Mononuclear cell (primary cell): ENCODE data around the gene CYP4A22. TPM values are rescaled to one million over a fixed set of nuclear protein-coding genes. Genes with fewer than 3 reads are reported as not detected.
"Not testable (repeated sequence)": the region's sequence is repeated elsewhere in the genome, so short reads cannot be mapped to it uniquely, and the experiment has no call there.

ENCODE experiments used
- H3K27me3 ChIP-seq: 2 replicates; pipeline ENCODE4 v1.6.0; 2011; ENCODE audit warnings: low read length, control low read depth; ENCODE audit not compliant: insufficient read depth
- H3K4me1 ChIP-seq: 2 replicates; pipeline ENCODE4 v1.5.1; 2011; ENCODE audit warnings: mild to moderate bottlenecking, low read length, control low read depth; ENCODE audit not compliant: insufficient read depth
- H3K4me3 ChIP-seq: 2 replicates; pipeline ENCODE4 v1.5.1; 2011; ENCODE audit warnings: mild to moderate bottlenecking, low read length, moderate library complexity
- H3K9me3 ChIP-seq: 2 replicates; pipeline ENCODE4 v1.5.1; 2011; ENCODE audit warnings: low read depth, mild to moderate bottlenecking, control low read depth, low read length
- total RNA-seq: library from RNA; depleted of rRNA; stranded (reverse); fragments of >200 nt; gene quantifications from one replicate; pipeline ENCODE4 v1.2.3, GENCODE V29; 2012

Gene CYP4A22
- total RNA-seq, 1 donor = not detected

- Histone ChIP-seq H3K9me3 (no peaks in the 10 kb centered on the region), H3K4me3 (no peak overlapping the region), H3K4me1 (no peaks in the 10 kb centered on the region), H3K27me3 (no peaks in the 10 kb centered on the region)
Measured at GRCh38 chr1:47187231-47187925, 50.1 kb downstream of the CYP4A22 start.

GRCh38 chr1:47187926-47188250 is 50.6 kb downstream of the CYP4A22 start:
- Histone ChIP-seq H3K4me3 (no peak overlapping the region), H3K27me3 (no peaks in the 10 kb centered on the region), H3K4me1 (no peaks in the 10 kb centered on the region), H3K9me3 (no peaks in the 10 kb centered on the region)

DNA sequence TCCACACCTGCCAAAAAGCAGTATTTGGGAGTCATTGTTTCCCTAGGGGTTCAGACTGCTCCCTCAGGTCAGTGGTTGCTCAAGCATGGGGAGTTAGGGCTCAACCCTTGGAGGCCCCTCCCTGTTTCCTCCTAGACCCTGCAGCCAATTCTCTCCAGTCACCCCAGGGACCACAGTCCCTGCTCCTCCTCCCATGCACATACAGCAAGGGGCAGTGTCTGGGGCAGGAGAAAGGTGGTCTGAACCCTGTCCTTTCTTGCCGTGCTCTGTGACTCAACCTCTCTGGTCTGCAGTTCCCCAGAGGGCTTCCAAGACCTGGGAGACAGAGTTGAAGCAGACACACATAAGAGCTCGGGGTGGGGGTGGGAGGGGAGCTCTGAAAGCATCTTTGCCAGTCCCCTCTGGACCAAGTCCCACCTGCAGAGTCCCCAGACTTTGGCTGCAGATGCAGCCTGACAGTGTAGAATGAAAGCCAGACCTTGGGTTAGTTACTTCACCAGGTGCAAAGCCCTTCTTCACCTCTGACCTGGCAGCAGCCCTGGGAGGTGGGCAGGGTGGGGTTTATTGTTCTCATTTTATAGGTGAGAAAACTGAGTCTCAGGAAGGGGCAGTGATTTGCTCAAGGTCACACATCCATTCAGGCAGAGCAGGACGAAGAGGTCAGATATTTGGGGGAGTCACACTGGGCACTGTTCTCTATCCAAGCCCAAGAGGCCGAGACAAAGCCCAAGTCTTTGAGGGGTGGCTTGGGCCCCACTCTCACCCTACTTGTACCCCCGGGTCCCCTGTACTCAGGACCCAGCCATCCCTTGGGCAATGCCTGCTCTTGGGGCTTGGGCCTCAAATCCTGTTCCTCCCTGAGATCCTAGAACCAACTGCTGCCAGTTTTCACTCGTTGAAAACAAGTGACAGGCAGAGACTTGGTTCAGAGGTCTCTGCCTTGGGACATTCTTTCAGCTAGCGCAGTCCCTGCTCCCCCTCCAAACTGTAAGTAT is 51.8 kb downstream of the CYP4A22 start:
- Histone ChIP-seq H3K4me3 (no peak overlapping the region), H3K9me3 (no peaks in the 10 kb centered on the region), H3K27me3 (no peaks in the 10 kb centered on the region), H3K4me1 (no peaks in the 10 kb centered on the region)

GRCh38 chr1:47189844-47190508 is 52.7 kb downstream of the CYP4A22 start, which contains the start of gene PDZK1IP1:
Gene PDZK1IP1, minus strand, starts transcription at chr1:47190036. Its CDS starts 104 bp downstream, at chr1:47189932.
- Histone ChIP-seq H3K27me3 (no peaks in the 10 kb centered on the region), H3K4me3 (no peak within 1 kb of the TSS), H3K9me3 (no peaks in the 10 kb centered on the region), H3K4me1 (no peaks in the 10 kb centered on the region)

- Histone ChIP-seq H3K4me1 (no peaks in the 10 kb centered on the region), H3K27me3 (no peaks in the 10 kb centered on the region), H3K9me3 (no peaks in the 10 kb centered on the region), H3K4me3 (no peak overlapping the region)
Measured at GRCh38 chr1:47190509-47190855, 53.2 kb downstream of the CYP4A22 start.

DNA sequence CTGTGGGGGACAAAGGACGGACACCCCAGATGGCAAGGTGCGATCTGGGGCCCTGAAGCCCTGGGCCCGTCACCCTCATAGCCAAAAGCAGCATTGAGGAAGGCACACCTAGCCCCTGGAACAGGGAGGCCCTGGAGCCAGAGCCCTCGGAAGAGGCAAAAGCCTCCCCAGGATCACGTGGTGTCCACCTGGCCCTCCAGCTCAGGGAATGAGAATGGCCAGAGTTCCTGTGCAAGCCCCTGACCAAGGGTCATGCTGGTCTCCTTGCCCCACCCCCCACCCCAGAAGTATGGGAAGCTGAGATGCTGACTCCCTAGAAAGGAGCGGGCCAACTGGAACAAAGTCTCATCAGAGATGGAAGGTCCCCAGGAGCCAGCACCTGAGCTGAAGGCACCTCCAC is 53.6 kb downstream of the CYP4A22 start:
- H3K4me1 ChIP-seq = no peaks in the 10 kb centered on the region
- H3K9me3 ChIP-seq = no peaks in the 10 kb centered on the region
- H3K27me3 ChIP-seq = no peaks in the 10 kb centered on the region
- H3K4me3 ChIP-seq = no peak overlapping the region

GRCh38 chr1:47191940-47192457 is 54.8 kb downstream of the CYP4A22 start:
- H3K9me3 ChIP-seq = no peaks in the 10 kb centered on the region
- H3K4me1 ChIP-seq = no peaks in the 10 kb centered on the region
- no peak overlapping the region for H3K4me3 ChIP-seq
- H3K27me3 ChIP-seq = no peaks in the 10 kb centered on the region

DNA sequence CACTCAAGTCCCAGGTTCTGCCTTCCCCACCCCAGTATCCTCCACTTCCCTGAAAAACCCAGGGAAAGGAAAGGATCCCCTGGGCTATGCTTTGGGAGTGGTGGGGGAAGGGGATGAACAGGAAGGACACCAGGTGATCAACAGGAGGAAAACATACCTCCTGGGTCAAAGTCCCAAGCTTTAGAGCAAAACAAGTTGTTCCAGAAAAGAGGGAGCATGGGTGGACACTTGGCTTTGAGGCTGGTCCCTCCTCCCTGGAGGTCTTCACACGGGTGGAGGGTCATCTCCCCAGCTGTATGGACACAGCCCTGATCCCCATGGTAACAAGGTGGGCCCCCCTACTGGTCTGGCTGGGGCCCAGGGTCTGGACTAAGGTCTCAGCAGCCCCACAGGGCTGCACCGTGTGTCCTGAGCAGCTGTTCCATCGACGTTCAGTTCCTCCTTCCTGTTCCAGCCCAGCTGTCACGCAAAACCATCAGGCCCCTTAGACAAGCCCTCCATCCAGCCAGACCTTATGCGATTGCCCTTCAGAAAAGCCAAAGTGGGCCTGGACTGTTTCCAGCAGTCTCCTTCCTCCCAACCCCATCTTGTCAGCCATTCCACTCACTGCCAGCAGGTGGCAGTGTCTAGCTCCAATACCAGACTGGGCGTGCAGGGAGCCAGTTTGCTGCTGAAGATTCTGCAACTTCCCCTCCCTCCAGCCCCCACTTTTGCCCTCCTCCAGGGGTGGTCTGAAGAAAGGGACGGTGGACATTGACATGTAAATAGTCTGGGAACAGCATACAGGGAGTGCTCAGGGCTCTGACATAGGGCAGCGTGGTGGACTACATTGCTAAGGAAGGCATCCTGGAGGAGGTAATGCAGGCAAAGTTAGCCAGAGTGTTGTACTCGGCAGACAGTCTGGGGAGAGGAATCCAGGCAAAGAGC is 55.5 kb downstream of the CYP4A22 start:
- no peaks in the 10 kb centered on the region for H3K9me3 ChIP-seq
- no peak overlapping the region for H3K4me3 ChIP-seq
- no peaks in the 10 kb centered on the region for H3K4me1 ChIP-seq
- no peaks in the 10 kb centered on the region for H3K27me3 ChIP-seq

- not testable (repeated sequence) for H3K9me3 ChIP-seq, H3K27me3 ChIP-seq, H3K4me3 ChIP-seq, H3K4me1 ChIP-seq
Measured at GRCh38 chr1:47193496-47193895, 56.3 kb downstream of the CYP4A22 start.

- no peak overlapping the region for H3K4me3 ChIP-seq
- no peaks in the 10 kb centered on the region for H3K4me1 ChIP-seq
- no peaks in the 10 kb centered on the region for H3K9me3 ChIP-seq
- no peaks in the 10 kb centered on the region for H3K27me3 ChIP-seq
Measured at GRCh38 chr1:47194311-47194710, 57.1 kb downstream of the CYP4A22 start.

DNA sequence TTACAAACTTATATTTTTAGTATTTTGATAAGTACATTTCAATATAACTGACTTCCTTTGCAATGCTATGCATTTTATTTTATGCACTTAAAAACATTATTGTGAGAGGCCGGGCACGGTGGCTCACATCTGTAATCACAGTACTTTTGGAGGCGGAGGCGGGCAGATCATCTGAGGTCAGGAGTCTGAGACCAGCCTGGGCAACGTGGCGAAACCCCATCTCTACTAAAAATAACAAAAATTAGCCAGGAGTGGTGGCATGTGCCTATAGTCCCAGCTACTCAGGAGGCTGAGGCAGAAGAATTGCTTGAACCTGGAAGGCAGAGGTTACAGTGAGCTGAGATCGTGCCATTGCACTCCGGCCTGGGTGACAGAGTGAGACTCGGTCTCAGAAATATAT is 58.7 kb downstream of the CYP4A22 start:
- not testable (repeated sequence) for H3K4me1 ChIP-seq, H3K27me3 ChIP-seq, H3K4me3 ChIP-seq, H3K9me3 ChIP-seq

DNA sequence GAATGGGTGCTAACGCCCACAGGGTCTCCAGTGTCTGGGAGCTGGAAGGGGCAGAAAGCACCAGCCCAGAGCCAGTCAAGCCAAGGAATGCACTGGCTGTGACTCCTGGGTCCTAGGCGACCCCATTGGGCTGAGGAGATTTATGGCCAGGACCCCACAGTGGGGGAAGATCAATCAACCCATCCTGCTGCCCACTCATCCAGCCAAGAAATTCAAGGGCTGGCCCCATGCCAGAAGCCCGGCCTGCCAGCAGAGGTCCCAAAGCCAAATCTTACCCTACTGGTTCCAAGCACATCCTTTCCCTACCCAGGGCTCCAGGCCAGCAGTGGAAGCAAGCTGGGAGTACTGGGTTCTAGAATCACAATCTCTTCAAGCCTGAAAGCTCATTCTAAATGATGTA is 59.4 kb downstream of the CYP4A22 start:
- H3K27me3 ChIP-seq = peaks cover 3% of the 10 kb centered on the region
- no peak overlapping the region for H3K4me3 ChIP-seq
- H3K9me3 ChIP-seq = no peaks in the 10 kb centered on the region
- no peaks in the 10 kb centered on the region for H3K4me1 ChIP-seq

DNA sequence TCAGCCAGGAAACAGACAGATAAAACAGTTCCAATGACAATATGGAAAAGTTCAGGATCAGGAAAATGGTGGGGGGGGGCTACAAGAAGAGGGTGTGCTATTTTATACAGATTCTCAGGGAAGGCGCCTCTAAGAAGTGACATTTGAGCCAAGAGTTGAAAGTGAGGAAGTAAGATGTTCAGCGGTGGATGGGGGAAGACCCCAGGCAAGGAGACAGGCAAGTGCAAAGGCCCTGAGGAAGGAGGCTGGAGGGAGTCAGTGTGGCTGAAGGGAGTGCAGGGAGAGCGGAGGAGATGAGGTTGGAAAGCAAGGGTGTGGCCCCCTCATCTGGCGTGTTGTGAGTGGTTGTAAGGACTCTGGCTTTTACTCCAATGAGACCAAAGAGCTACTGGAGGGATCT is 61.0 kb downstream of the CYP4A22 start:
- Histone ChIP-seq H3K4me1 (no peaks in the 10 kb centered on the region), H3K4me3 (no peak overlapping the region), H3K9me3 (no peaks in the 10 kb centered on the region), H3K27me3 (peaks cover 3% of the 10 kb centered on the region)
